Activated naive CD4-positive, alpha-beta T cell treated with Interleukin-2 at 50 U/mL for 16 hours (primary cell): Measurements from ENCODE around the gene RPN2.

Experiments used
- DNase-seq: peaks from one replicate; pipeline ENCODE4 v3.0.0-alpha.2; 2020

The RPN2 gene

DNA sequence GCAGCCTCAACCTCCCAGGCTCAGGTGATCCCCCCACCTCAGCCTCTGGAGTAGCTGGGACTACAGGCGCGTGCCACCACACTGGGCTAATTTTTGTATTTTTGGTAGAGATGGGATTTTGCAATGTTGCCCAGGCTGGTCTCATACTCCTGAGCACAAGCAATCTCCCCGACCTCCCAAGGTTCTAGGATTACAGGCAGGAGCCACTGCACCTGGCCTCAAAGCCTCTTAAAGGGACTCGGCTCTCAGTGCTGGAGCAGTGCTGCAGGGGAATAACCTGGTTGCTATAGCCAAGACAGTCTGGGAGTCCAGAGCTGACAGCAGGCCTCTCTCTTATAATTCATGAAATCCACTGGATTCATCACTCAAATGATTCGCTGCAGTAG is 65.4 kb downstream of the RPN2 start:
- no peak for DNase-seq

DNA sequence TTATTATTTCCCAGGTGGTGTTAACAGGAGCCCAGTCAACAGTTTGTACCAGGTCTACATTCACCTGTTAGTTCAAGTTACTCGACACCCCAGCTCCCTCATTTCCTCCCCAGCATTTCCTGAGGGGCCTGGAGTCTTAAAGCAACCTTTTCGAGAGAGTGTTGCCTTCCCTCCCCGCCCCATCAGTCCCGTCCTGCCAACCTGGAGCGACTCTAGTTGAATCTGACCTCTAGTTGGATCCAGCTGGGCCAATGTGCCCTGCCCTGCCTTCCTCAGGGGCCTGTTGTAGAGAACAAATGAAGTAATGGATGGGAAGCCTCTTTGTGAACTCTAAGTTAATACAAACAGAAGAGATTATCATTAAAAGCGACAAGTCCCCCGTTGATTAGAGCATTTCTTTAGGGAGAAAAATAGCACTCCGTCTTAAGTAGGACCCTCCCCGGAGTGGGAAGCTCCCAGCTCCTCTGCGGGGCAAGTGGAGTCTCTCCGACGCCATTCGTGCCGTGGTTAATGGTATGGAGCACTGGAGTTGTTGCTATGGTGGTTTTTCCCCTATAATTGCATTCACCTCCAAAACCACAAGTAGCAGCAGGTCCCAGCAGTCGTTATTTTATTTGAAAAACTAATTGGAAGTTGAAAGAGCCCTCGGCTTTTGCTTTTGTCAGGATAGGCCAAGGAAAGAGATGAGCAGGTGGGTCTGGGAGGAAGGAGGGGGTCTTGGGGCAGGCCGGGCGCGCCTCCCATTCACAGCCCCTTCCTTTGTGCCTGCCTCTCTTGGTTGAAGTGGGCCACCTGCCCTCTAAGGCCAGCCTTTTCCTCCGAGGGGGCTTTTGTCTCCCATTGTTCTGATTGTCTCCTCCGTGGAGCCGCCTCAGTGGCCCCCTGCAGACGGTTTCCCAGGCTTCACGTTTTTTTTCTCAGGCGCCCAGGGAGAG is 66.4 kb downstream of the RPN2 start:
- no peak for DNase-seq

DNA sequence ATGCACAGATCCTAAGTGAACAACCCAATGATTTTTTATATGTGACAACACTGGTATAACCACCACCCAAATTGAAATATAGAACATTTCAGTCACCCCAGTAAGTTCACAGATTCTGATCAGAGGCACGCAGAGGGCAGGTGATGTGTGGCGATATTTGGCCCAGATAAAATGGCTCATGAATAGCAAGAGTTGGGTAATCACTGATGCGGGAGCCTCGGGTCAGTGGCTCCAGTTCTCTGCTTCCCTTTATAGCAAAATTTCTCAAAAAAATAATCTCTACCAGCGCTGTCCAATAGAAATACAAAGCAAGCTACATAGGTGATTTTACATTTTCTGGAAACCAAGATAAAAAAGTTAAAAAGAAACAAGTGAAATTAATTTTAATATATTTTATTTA is 67.6 kb downstream of the RPN2 start:
- DNase-seq: no peak

- DNase-seq: no peak
These were observed 68.4 kb downstream of the RPN2 start for GRCh38 chr20:37247547-37247946.

DNA sequence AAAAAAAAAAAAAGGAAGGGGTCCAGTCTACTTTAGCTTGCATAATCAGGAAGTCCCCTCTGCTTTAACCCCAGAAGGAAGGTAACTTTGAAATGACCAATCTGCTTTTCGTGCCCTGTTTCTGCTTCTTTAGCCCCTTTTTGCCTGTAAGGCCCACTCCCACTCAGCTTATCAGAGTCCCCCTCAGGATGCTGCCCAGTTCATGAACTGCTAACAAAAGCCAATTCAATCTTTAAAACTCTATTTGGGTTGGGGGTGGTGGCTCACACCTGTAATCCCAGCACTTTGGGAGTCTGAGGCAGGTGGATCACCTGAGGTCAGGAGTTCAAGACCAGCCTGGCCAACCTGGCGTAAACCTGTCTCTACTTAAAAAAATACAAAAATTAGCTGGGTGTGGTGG is 70.2 kb downstream of the RPN2 start:
- DNase-seq: no peak

- no peak for DNase-seq
These were observed 72.8 kb downstream of the RPN2 start for GRCh38 chr20:37251825-37252477.

GRCh38 chr20:37253087-37253486 is 74.0 kb downstream of the RPN2 start:
- DNase-seq: no peak

DNA sequence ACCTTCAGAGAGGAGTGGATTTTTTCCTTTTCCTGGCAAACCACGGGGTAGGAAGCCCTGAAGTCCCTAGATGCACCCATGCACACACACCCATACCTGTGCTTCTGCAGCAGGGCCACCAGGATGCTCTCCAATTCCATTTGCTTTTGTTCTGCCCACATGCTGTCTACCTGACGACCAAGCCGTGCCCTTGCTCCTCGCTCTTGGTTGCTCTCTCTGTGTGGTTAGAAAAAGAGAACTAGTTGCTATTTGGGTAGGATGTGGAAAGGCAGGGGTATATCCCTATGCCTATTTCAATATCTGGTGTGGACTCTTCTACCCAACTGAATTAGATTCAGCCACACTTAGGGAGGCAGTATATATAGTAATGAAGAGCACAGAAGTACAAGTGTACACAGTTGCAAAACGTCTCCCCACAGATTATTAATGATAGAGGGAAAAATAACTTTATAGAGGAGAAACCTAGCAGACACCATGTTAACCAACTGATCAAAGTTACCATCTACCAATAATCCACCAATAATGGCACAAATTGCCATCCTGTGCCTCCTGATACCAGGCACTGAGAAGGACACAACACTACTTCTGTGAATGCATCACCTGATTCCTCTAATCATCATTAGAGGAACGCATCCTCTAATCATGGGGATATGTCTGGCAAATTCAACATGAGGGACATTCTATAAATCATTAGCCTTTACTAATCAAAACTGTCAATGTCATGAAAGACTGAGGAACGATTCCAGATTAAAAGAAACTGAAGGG is 75.2 kb downstream of the RPN2 start:
- no peak for DNase-seq

- DNase-seq: no peak
These were observed 77.2 kb downstream of the RPN2 start for GRCh38 chr20:37256286-37256685.

DNA sequence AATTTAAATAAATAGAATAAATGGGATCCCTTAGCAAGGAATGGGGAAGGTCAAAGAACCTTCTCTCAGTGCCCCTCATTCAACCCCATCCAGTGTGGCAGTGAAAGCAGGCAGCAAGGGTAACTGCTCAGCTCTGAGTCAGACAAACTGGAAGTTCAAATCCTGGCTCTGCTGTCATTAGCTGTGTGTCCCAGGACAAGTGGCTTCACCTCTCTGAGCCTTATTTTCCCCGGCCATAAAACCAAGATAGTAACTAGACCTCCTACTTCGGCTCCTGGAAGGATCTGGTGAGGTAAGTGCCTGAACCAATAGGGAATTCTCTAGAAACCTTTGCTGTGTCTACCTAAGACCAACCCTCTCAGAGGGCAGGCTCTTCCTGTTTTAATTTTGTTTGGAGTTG is 78.4 kb downstream of the RPN2 start:
- DNase-seq: no peak

DNA sequence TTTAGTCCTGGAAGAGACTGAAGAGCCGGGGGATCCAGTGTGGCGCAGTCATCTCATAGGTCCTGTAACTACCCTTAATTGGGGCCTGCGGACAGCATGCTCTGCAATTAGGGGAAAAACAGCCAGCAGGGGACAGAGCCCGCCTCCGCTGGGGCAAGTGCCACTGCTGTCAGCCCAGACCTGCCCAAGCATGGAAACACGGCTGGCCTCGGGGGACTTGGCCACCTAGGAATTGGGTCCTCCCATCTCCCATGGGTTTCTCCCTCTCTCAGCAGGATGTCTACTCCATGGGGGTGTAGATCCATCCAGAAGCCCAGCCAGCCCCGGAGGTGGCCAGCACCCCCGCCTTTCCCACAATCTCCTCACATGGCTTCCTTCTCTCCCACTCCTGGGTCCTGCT is 78.9 kb downstream of the RPN2 start:
- no peak for DNase-seq

DNA sequence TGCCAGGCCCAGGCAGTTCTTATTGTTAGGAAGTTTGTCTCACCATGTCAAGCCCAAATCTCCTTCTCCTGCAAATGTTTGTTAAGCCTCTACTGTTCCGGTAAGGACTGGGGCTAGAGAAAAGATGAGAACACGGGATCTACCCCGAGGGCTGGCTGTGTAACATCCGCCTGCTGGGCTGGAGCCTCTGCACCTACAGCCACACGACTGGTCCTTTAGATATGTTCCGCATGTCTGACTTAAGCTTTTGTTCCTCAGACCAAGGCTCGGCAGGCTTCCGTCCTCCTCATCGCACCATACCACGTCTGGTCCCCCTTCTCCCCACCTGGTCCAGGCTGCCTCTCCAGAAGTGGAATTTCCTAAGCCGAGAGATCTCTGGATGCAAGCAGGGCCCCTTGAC is 79.9 kb downstream of the RPN2 start:
- DNase-seq: no peak

GRCh38 chr20:37259865-37260264 is 80.7 kb downstream of the RPN2 start:
- no peak for DNase-seq

- no peak for DNase-seq
These were observed 81.8 kb downstream of the RPN2 start for GRCh38 chr20:37260923-37261322.

DNA sequence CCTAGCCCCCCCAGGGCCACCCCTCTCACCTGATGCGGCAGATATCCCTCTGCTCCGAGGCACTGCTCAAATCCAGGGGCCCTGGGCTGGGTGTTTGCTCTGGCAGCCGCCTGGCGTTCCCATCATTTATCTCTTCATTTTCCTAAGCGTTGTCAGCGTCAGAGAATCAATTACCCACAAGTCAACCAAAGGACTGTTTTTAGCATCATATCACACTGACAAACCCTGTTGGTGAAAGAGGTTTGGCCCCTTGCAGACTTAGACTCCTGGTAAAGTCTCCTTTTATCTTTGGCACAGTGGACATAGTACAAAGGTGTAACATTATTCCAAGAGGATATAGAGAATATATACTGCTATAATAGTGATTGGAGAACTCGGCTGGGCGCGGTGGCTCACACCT is 82.6 kb downstream of the RPN2 start, which contains the start of gene GHRH:
TSS of gene GHRH (minus strand) at position 101 of the 400 bp plus-strand sequence. CDS start 4,925 bp downstream, outside the sequence.
- no peak for DNase-seq

DNA sequence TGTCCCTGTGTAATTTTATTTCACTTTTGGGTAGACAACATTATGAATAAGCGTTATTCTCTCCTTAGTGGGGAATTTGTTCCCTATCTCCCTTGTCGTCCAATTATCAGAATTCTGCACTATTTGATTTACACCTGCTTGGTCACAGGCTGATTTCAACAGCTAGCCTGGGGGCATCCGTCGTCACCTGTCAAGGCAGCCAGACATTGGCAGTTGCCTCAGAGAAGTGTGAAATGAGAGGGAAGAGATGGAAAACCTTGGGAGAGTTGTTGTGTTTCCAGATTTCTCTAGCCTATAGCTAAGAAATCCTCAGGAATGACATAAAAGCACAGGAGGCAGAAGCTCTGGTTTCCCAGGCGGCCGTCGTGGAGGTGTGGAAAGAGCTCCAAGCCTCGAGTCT is 83.4 kb downstream of the RPN2 start:
- DNase-seq: no peak

DNA sequence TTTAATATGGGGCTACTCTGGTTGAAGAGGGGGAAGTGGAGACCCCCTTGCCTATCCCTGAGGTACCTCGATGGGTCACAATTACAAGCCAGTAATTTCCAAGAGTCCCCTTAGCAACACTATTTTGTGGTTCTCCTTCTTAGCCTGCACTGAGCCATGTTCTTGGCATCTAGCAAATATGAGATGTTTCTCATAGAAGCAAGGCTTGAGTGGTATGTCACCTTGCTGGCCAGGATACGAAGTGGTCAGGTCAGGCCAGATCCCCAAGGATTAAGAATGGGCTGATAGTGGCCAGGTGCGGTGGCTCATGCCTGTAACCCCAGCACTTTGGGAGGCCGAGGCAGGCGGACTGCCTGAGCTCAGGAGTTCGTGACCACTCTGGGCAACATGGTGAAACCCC is 84.6 kb downstream of the RPN2 start:
- DNase-seq: no peak

GRCh38 chr20:37265152-37265551 is 86.0 kb downstream of the RPN2 start:
- no peak for DNase-seq

DNA sequence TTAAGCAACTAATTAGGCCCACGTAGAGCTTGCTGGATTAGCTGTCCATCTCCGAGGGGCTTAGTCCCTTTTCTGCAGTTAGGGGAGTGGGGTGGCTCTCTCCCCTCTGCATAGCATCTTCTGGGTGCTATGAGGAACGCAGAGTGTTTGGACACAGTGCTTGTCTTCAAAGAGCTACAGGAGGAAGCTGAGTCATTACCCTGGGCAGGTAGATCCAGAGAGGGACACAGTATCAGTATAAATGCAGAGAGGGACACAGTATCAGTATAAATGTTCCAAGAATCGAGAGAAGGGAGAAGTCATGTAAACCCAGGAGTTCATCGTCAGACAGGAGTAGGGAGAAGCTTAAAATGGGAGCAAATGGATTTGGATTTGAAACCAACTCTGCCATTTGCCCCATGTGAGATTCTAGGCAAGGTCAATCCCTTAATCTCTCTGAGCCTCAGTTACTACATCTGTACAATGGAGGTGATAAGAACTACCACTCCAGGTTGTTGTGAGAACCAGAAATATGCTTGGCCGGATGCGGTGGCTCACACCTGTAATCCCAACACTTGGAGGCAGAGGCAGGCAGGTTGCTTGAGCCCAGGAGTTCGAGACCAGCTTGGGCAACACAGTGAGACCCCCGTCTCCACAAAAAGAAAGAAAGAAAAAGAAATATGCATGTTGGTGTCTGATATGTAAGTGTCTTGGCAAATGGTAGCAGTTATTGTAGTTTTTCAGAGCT is 88.0 kb downstream of the RPN2 start:
- no peak for DNase-seq

GRCh38 chr20:37267667-37268313 is 88.7 kb downstream of the RPN2 start:
- DNase-seq: no peak

- no peak for DNase-seq
These were observed 91.7 kb downstream of the RPN2 start for GRCh38 chr20:37270576-37271420.
